T1000 (cell line): Measurements from ENCODE around the gene WWOX.

Experiments used
- DNase-seq: peaks from one replicate; lab custom pipeline; 2025; ENCODE audit warnings: mixed read lengths; lab: John Stamatoyannopoulos, UW

The WWOX gene

DNA sequence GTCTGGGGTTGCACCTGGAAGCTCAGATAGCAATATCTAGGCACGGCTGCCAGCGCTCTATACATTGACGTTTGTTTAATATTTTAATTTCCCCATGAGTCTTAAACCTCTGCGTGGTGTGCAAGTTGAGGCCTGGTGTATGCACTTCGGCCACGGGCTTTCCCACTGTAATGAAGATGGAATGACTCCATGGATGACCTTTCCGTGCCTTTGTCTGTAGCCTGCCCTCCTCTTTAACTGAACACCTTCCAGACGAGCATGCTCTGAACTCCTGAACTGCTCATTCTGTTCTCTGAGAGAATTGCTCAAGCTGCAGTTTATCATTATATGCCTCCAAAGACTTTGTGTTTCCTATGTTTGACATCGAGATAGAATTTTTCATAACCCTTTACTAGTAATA lies 438.8 kb downstream of the WWOX start:
- no peak for DNase-seq

DNA sequence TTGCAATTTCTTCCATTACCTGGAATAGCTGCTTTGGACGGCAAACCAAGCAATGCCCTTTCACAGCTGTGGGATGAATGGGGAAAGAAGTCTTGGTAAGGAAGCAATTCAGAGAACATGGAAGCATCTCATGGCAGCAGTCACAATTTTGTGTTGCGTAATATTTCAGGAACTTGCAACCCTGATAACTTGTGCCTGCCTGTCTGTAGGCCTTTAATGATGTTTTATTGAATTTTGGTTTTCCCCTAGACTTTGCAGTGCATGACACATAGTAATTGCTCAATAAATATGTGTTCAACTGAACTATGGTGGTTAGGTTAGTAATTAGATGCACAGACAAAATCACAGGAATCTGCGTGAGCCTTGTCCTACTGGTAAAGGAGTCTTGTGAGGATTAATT lies 439.5 kb downstream of the WWOX start:
- no peak for DNase-seq

DNA sequence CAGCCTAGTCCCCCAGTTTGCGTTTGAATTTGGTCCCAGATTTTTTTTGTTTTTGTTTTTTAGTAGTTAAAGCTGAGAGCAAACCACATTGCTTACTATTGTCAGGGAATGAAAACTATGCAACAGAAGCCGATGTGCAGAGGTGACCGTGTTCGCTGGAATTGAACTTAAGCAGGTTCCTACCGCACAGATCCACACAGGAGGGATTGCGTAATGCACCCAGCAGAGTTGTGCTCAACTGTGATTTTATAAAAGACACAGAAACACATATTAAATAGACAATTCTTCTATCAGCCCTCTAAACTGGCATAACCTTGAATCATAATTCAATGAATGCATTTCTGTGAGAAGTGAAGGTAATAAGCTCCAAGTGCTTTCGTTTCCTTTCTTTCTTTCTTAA lies 443.0 kb downstream of the WWOX start:
- DNase-seq = no peak

DNA sequence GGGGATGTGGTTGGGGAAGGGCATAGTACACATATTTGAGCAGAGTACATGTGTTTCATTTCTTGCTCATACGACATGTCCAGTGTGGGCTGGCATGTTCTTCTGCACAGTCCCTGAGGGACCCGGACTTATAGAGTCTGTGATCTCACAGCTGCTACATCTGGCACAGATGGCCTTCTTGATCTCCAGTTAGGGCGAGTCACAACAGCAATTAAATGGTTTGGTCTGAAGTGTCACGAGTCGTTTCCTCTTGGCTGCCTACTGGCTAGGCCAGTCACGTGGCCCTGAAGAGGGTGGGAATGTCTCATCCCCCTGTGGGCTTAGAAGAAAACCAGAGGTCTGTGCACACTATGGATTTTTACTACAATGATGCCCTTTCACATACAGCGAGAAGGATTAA lies 443.6 kb downstream of the WWOX start:
- DNase-seq = no peak

DNA sequence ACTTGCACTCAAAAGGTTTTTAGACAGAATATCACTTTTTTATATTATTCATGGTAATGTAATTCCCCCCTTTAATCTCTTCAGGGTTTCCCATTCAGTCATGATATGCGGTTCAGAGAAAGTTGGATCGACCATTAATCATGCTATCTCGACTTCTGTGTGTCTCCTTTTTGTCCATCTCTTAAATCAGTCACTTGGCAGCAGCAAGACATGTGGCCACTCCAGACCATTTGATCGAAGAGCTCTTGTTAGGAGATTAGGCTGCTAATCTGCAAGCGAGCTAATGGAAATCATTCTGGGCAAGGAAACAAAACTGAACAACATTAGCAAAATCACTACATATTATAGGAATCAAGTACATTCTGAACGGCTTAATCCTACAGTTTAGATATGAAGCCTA lies 449.9 kb downstream of the WWOX start:
- DNase-seq = no peak

DNA sequence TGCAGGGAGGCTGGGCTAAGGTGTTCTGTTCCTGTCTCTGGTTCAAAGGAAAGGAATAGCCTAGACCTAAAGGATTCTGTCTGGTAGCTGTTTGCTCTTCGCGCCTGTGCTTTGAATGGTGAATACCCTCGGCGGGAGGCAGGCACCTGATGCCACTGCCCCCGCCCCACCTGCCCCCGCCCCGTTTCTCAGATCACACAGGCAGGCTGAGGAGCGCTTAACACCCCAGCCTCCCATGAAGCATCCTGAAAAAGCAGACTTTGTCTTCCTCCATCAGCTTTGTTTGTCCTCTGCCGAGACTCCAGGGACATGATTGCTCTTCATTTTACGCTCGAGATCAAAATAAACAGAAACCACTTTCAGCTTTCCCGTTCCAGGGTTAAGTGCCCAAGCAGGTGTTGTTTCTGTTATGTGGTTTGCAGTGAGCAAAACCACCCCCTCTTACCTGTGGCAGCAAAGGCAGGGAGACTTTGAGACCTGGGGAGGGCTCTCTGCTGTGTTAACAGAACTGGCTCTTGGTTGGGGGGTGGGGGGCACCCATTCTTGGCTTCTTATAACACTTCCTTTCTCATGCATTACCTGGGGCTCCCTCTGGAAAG lies 452.1 kb downstream of the WWOX start:
- no peak for DNase-seq

DNA sequence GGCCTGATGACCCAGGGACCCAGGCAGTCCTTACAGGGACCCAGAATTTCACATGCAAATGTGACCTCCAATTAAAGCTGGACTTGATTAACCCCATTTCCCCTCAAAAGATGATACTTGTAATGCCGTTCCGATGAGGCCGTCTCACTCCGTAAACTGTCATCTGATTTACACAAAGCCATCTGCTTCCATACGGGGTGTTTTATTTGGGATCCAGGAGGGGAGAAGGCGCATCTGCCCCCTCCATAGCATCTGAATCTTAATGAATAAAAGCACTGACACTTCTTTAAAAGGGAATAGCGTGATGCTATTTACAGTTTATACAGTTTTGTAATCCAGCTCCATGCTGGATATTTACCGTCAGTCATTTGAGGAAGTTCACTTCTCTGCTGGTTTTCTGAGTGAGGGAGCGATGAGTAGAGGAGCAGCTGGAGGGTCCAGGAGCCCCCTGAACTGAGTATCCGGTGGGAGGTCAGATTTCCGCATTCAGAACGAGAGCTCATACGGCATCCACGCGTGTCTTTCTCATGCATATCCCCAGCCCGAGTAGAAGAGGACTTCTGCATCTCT lies 452.7 kb downstream of the WWOX start:
- no peak for DNase-seq

DNA sequence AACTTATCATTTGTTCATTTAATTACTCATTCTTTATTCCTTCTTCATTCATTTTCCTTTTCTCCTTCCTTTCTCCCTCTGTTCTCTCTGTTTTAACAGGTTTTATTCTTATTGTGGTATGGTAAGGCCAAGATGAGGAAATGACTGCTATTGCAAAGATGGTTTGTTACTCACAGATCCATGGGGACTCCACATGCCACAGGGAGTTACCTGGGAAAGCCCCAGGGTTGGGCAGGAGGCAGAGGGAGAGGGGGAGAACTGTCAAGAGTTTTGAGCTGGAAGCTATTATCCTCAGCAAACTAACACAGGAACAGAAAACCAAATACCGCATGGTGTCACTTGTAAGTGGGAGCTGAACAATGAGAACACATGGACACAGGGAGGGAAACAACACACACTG lies 453.3 kb downstream of the WWOX start:
- DNase-seq = no peak

DNA sequence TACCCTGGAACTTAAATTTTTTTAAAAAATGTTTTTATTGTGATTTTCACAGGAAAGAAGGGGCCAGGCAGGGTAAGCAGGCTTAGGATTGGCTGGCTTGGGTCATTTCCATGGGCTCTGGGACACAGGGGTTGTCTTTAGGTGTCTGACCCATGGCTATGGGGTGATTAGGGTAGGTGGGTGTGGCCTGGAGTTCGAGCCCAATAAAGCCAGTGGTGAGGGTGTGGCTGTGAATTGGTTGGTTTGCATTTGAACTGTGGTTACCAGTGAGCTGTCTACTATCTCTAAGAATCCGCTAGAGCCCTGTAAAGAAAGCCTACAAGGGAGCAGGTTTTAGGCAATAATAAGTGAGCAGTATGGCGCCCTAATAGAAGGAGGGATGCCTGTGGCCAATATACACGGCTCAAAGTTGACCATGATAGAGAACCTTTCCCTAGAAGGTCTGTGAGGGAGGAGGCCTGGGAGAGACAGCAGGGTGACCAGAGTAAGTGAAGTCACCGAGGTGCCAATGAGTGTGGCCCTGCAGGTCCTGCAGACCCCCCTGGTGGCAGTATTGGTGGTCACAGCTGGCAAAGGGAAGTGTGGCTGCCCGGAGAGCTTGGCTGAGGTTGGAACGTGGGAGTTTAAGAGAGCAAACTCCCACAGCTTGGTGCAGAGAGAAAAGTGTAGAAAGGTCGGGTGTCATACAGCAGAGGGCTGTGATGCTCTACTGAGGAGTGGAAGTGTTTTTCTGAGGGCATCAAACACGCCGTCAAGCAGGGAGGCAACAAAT lies 454.0 kb downstream of the WWOX start:
- DNase-seq = no peak

DNA sequence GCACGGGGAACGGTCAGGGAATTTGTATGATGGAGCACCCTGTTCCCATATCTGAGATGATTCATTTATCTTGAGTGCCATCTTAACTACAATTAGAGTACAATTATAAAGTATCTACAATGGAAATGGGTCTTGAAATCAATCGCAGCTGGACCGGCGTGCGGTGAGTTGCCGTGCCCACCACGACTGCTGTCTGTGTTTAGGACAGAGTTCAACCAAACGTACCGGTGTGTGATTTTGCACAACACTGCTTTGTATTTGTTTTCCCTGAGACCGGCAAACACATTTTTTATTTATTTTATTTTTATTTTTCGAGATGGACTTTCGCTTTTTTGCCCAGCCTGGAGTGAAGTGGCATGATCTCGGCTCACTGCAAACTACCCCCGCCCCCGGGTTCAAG lies 457.0 kb downstream of the WWOX start:
- DNase-seq = no peak

DNA sequence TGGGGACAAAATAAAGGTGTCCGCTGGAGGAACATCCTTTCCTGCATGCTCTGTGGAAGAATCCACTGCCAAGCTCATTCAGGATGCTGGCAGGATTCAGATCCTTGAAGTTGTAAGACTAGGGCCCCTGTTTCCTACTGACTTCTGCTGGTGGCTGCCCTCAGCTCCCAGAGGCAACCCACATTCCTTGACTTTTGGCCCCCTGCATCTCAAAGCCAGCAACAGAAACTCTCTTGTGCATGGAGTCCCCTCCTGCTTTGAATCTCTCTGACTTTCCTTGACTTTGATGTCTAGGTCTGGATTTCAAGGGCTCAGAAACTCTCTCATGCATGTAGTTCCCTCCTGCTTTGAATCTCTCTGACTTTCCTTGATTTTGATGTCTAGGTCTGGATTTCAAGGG lies 461.5 kb downstream of the WWOX start:
- no peak for DNase-seq

DNA sequence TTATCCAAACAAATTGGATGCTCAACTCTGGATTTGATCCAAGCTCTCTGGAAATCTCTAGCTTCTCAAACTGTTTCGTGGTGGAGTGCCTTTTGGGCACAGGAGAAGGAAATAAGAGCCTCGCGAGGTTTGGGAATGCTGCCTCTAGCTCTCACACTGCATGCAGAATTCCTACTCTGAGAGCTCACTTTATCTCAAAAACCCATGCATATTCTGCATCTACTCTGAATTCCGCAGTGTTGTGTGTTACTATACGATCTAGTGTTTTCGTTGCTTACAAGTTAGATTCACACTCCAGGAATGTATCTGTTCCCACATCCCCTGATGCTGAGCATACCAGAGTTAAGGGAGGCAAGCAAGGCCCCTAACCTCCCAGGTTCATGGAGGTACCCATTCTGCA lies 462.7 kb downstream of the WWOX start:
- DNase-seq = no peak

DNA sequence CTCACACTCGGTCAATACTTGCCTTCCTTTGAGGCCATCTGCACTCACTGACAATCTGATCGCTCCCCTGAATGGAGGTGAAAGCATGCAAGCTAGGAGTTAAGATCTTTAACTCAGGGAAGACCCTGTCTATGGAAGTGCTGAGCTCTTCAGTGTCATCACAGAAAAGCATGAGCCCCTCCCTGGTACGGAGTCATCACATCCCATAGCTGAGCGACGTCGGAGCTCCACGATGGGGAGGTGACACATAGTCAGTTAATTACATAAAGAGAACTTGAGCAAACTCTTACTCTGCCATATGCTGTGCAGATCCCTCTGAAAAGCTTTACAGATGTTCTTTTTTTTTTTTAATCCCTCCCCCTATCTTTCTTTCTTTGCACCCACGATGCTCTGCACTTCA lies 463.2 kb downstream of the WWOX start:
- DNase-seq = no peak

DNA sequence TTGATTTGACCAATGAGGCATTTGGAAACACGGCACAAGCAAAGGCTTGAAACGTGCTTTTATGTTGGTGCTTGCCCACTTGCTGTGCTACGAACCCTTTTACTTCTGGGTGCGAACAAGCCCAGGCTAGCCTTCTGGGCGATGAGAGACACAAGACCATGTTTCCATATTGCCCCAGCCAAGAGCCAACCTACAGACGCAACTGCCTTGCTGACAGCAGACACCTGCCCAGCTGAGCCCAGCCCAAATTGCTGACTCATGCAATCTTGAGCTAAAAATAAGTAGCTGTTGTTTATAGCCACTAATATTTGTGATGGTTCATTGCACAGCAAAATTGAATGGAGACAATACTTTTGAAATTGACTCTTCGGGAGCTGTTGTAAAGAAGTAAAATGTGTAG lies 464.5 kb downstream of the WWOX start:
- no peak for DNase-seq

DNA sequence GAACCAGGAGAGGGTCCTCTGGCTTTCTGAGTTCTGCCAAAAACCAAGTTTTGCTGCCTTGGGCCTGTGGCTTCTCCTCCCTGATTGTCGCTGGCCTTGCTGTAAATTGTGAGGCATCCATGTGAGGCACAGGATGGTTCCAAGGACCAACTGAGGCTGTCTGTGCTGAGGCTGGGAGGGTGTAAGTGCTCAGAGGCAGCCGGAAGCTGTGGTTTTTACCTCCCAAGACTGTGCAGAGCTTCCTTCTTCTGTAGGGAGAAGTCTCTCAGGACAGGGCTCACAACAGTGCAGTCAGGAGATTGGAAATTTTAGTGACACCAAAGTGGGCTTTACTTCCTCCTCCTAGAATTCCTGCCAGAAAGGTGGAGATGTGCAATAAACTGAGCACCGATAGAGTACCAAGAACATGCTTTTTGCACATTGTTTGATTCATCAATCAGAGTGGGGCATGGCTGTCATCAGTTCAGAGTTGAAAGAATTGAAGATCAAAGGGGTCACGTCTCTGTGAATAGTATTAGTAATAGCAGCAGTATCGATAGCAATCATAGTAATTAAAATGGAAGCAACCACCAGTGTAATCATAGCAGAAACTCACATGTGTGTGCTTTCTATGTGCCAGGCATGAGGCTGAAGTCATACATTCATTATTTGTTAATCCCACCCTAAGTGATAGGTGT lies 467.1 kb downstream of the WWOX start:
- no peak for DNase-seq

DNA sequence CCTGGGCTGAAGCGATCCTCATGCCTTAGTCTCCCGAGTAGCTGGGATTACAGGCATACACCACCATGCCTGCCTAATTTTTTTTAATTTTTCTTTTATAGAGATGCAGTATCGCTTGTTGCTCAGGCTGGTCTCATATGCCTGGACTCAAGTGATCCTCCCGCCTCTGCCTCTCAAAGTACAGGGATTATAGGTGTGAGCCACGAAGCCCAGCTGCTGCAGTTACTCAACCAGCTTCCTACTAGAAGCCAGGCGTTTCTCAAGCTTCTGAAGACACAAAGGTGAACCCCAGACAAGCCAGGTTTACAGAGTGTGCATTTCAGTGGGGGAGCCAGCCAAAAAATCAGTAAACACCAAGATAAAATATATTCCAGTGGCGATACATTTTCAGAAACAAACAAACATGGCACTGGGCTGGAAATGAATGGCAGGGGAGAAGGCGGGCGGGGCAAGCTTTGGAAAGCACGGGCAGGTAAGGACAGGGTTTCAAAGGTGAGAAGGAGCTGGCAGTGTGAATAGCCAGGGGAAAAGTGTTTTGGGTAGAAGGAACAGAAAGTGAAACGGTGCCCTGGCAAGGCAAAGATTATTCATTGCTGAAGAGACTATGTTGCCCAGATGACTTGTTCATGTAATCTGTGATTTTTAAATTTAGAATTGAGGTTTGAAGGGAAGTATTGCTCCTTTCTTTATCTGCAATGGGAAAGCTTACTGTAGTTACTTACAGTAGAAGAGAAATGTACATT lies 471.1 kb downstream of the WWOX start:
- no peak for DNase-seq

DNA sequence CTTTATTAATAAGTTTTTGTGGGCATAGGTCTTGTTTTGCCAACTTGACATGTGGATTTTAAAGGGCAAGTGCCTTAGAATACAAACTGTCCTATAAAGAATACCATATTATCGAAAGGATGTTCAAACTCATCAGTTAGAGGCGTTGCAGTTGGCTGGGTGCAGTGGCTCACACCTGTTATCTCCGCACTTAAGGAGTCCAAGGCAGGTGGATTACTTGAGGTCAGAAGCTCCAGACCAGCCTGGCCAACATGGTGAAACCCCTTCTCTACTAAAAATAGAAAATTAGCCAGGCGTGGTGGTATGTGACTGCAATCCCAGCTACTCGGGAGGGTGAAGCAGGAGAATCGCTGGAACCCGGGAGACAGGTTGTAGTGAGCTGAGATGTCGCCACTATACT lies 472.0 kb downstream of the WWOX start:
- no peak for DNase-seq

DNA sequence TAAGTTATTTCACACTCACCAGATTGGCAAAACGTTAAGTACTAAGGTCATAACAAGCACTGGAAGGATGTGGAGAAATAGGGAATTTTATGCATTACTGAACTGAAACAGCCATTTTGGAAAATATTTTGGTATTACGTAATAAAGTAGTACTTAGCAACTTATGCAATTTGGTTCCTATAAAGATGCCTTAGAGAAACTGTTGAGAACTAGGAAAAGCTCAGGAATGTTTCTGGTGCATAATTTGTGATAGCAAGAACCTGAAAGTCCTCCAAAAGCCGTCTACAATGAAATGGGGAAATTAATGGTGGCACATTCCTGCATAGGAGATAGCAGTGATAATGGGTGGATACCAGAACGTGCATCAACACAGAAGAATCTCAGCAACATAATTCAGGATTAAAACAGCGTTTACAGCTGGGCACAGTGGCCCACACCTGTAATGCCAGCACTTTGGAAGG lies 472.5 kb downstream of the WWOX start:
- no peak for DNase-seq

DNA sequence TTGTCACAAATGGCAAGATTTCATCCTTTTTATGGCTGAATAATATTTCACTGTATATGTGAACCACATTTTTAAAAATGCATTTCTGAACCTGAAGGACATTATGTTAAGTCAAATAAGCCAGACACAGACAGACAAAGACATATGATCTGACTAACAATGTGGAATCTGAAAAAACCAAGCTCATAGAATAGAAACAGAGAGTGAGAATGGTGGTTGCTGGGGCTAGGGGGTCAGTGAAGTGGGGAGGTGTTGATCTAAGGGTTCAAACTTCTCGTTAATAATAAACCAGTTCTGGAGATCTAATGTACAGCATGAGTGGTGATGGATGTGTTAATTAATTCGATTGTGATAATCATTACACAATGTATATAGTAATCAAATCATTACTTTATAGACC lies 475.1 kb downstream of the WWOX start:
- DNase-seq = no peak

DNA sequence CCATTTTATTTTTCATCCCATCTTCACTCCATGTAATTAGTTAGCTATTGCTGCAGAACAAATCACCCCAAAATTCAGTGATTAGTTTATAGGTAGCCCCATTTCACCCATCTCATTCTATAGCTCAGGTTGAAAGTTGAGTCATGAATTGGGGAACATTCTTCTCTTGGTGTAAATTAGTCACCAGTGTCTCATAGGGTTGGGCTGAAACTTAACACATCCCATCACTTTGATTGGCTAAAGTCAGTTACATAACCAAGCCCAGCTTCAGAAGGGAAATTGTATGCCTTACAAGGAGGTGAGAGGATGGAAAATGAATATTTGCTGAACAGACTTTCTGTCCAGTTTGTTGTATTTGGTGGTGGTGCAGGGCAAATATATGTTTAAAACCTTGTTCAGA lies 477.5 kb downstream of the WWOX start:
- no peak for DNase-seq

DNA sequence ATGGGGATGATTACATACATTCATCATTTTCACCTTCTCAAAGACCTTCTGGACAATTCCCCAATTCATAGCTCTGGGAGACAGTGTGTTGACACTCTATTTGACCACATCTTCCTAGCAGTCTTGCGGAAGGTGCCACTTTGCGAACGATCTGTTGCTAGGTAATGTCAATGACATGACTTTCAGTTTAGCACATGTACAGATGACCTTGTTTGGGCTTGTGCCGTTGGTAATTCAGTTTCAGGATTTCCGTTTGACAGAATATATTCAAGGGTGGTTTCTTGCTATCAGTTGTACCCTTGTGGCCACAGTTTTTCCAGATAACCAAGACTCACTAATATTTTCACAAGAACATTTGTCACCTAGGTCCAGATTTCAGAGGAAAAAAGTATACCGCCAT lies 478.2 kb downstream of the WWOX start:
- DNase-seq = no peak

DNA sequence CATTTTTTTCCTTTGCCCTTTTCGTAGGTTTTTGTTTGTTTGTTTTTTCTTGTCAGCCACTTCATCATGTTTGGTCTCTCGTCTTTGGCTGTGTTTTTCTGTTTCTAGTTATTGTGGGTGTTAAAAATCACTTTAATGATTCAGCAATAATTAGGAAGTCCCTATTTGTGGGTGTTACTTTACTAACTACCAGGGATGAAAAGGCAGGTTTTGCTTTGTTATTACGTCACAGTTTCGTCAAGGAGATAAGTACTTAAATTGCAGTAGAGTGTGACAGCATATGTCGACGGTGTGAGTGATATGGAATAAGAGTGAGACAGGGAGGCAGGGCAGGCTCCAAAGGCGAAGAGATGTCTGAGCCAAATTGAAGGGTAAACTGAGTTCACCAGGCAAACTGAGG lies 479.6 kb downstream of the WWOX start:
- no peak for DNase-seq
